ENCODE data around the gene MKLN1.
A peak's percentile ranks its signal among the peaks of the same experiment; 100 is the strongest.

MKLN1 gene

GRCh38 chr7:131352032-131352431 is 24.4 kb downstream of the MKLN1 start:
- no peaks in the 10 kb centered on the region for H3K27me3 Mint-ChIP-seq
- H3K9me3 Mint-ChIP-seq: no peaks in the 10 kb centered on the region
- DNase-seq (ENCODE audit: low spot score in 2 of 2): no peak
- peaks cover 27% of the 10 kb centered on the region for H3K4me1 Mint-ChIP-seq
- ATAC-seq (ENCODE audit: low read depth): no peak
- no peak overlapping the region for H3K27ac Mint-ChIP-seq
- no peak overlapping the region for H3K4me3 Mint-ChIP-seq
- peaks cover 9% of the 10 kb centered on the region for H3K36me3 Mint-ChIP-seq

- peaks cover 8% of the 10 kb centered on the region for H3K36me3 Mint-ChIP-seq
- ATAC-seq (ENCODE audit: low read depth) (no peak), DNase-seq (ENCODE audit: low spot score in 2 of 2) (no peak)
- H3K4me3 Mint-ChIP-seq: no peak overlapping the region
- H3K4me1 Mint-ChIP-seq: peaks cover 39% of the 10 kb centered on the region
- H3K27ac Mint-ChIP-seq: no peak overlapping the region
- H3K9me3 Mint-ChIP-seq: no peaks in the 10 kb centered on the region
- no peaks in the 10 kb centered on the region for H3K27me3 Mint-ChIP-seq
Measured at GRCh38 chr7:131354390-131354789, 26.7 kb downstream of the MKLN1 start.

GRCh38 chr7:131355917-131356777 is 28.5 kb downstream of the MKLN1 start:
- H3K9me3 Mint-ChIP-seq: no peaks in the 10 kb centered on the region
- DNase-seq (ENCODE audit: low spot score in 2 of 2) (no peak), ATAC-seq (ENCODE audit: low read depth) (no peak)
- no peaks in the 10 kb centered on the region for H3K27me3 Mint-ChIP-seq
- peaks cover 4% of the 10 kb centered on the region for H3K36me3 Mint-ChIP-seq
- peaks cover 45% of the 10 kb centered on the region for H3K4me1 Mint-ChIP-seq
- H3K4me3 Mint-ChIP-seq: no peak overlapping the region
- no peak overlapping the region for H3K27ac Mint-ChIP-seq

- no peak for DNase-seq (ENCODE audit: low spot score in 2 of 2)
- Mint-ChIP-seq H3K4me3 (no peak overlapping the region), H3K9me3 (no peaks in the 10 kb centered on the region), H3K27ac (peak overlapping the region; percentile 19), H3K4me1 (peaks cover 48% of the 10 kb centered on the region), H3K27me3 (no peaks in the 10 kb centered on the region), H3K36me3 (peaks cover 4% of the 10 kb centered on the region)
- ATAC-seq (ENCODE audit: low read depth): no peak
Measured at GRCh38 chr7:131357282-131357880, 29.7 kb downstream of the MKLN1 start.

GRCh38 chr7:131358636-131359035 is 31.0 kb downstream of the MKLN1 start:
- Mint-ChIP-seq H3K4me3 (no peak overlapping the region), H3K4me1 (peaks cover 42% of the 10 kb centered on the region), H3K27me3 (no peaks in the 10 kb centered on the region), H3K36me3 (peaks cover 2% of the 10 kb centered on the region), H3K27ac (no peak overlapping the region), H3K9me3 (no peaks in the 10 kb centered on the region)
- no peak for DNase-seq (ENCODE audit: low spot score in 2 of 2)
- ATAC-seq (ENCODE audit: low read depth): peak; percentile 27

GRCh38 chr7:131359136-131359776 is 31.6 kb downstream of the MKLN1 start:
- ATAC-seq (ENCODE audit: low read depth): no peak
- Mint-ChIP-seq H3K27ac (no peak overlapping the region), H3K4me3 (peak overlapping the region; percentile 7)

GRCh38 chr7:131363719-131364118 is 36.0 kb downstream of the MKLN1 start:
- ATAC-seq (ENCODE audit: low read depth) (no peak), DNase-seq (ENCODE audit: low spot score in 2 of 2) (no peak)
- Mint-ChIP-seq H3K4me1 (peaks cover 49% of the 10 kb centered on the region), H3K27ac (no peak overlapping the region), H3K36me3 (peaks cover 12% of the 10 kb centered on the region), H3K9me3 (no peaks in the 10 kb centered on the region), H3K27me3 (no peaks in the 10 kb centered on the region), H3K4me3 (no peak overlapping the region)

More at GRCh38 chr7:131359136-131359776, 31.6 kb downstream of the MKLN1 start:
- no peaks in the 10 kb centered on the region for H3K27me3 Mint-ChIP-seq
- DNase-seq (ENCODE audit: low spot score in 2 of 2): no peak
- peaks cover 2% of the 10 kb centered on the region for H3K36me3 Mint-ChIP-seq
- H3K4me1 Mint-ChIP-seq: peaks cover 41% of the 10 kb centered on the region
- H3K9me3 Mint-ChIP-seq: no peaks in the 10 kb centered on the region

GRCh38 chr7:131364767-131365344 is 37.2 kb downstream of the MKLN1 start:
- ATAC-seq (ENCODE audit: low read depth): no peak
- H3K36me3 Mint-ChIP-seq: peaks cover 12% of the 10 kb centered on the region

GRCh38 chr7:131365838-131366237 is 38.2 kb downstream of the MKLN1 start:
- H3K4me1 Mint-ChIP-seq: peaks cover 41% of the 10 kb centered on the region
- H3K36me3 Mint-ChIP-seq: peaks cover 12% of the 10 kb centered on the region
- DNase-seq (ENCODE audit: low spot score in 2 of 2) (no peak), ATAC-seq (ENCODE audit: low read depth) (no peak)
- no peaks in the 10 kb centered on the region for H3K9me3 Mint-ChIP-seq
- H3K27ac Mint-ChIP-seq: no peak overlapping the region
- H3K27me3 Mint-ChIP-seq: no peaks in the 10 kb centered on the region
- no peak overlapping the region for H3K4me3 Mint-ChIP-seq

More at GRCh38 chr7:131364767-131365344, 37.2 kb downstream of the MKLN1 start:
- no peak overlapping the region for H3K4me3 Mint-ChIP-seq
- H3K27me3 Mint-ChIP-seq: no peaks in the 10 kb centered on the region
- H3K4me1 Mint-ChIP-seq: peaks cover 44% of the 10 kb centered on the region
- DNase-seq (ENCODE audit: low spot score in 2 of 2): no peak
- no peaks in the 10 kb centered on the region for H3K9me3 Mint-ChIP-seq
- no peak overlapping the region for H3K27ac Mint-ChIP-seq

GRCh38 chr7:131369354-131369753 is 41.7 kb downstream of the MKLN1 start:
- ATAC-seq (ENCODE audit: low read depth) (no peak), DNase-seq (ENCODE audit: low spot score in 2 of 2) (no peak)
- no peak overlapping the region for H3K27ac Mint-ChIP-seq
- H3K9me3 Mint-ChIP-seq: no peaks in the 10 kb centered on the region
- H3K4me3 Mint-ChIP-seq: no peak overlapping the region
- peaks cover 44% of the 10 kb centered on the region for H3K4me1 Mint-ChIP-seq
- H3K36me3 Mint-ChIP-seq: peaks cover 12% of the 10 kb centered on the region
- H3K27me3 Mint-ChIP-seq: no peaks in the 10 kb centered on the region

- Mint-ChIP-seq H3K9me3 (no peaks in the 10 kb centered on the region), H3K27ac (no peak overlapping the region), H3K27me3 (no peaks in the 10 kb centered on the region), H3K36me3 (peaks cover 4% of the 10 kb centered on the region), H3K4me3 (no peak overlapping the region), H3K4me1 (peaks cover 34% of the 10 kb centered on the region)
- ATAC-seq (ENCODE audit: low read depth) (peak; percentile 85), DNase-seq (ENCODE audit: low spot score in 2 of 2) (peak in 1 of 2 donors; percentile 5)
Measured at GRCh38 chr7:131370523-131370968, 42.9 kb downstream of the MKLN1 start.

GRCh38 chr7:131371411-131371810 is 43.7 kb downstream of the MKLN1 start:
- Mint-ChIP-seq H3K27ac (no peak overlapping the region), H3K4me1 (peaks cover 30% of the 10 kb centered on the region), H3K9me3 (no peaks in the 10 kb centered on the region), H3K27me3 (no peaks in the 10 kb centered on the region), H3K4me3 (no peak overlapping the region), H3K36me3 (peaks cover 2% of the 10 kb centered on the region)
- ATAC-seq (ENCODE audit: low read depth) (no peak), DNase-seq (ENCODE audit: low spot score in 2 of 2) (no peak)

GRCh38 chr7:131372554-131372953 is 44.9 kb downstream of the MKLN1 start:
- Mint-ChIP-seq H3K9me3 (no peaks in the 10 kb centered on the region), H3K27ac (no peak overlapping the region), H3K36me3 (peaks cover 7% of the 10 kb centered on the region), H3K4me1 (peaks cover 28% of the 10 kb centered on the region), H3K27me3 (no peaks in the 10 kb centered on the region), H3K4me3 (no peak overlapping the region)
- no peak for DNase-seq (ENCODE audit: low spot score in 2 of 2)
- ATAC-seq (ENCODE audit: low read depth): no peak

GRCh38 chr7:131374821-131375220 is 47.1 kb downstream of the MKLN1 start:
- Mint-ChIP-seq H3K36me3 (peaks cover 8% of the 10 kb centered on the region), H3K4me1 (peaks cover 18% of the 10 kb centered on the region)

More at GRCh38 chr7:131374821-131375220, 47.1 kb downstream of the MKLN1 start:
- ATAC-seq (ENCODE audit: low read depth) (no peak), DNase-seq (ENCODE audit: low spot score in 2 of 2) (no peak)
- H3K27me3 Mint-ChIP-seq: no peaks in the 10 kb centered on the region
- no peaks in the 10 kb centered on the region for H3K9me3 Mint-ChIP-seq
- no peak overlapping the region for H3K4me3 Mint-ChIP-seq
- no peak overlapping the region for H3K27ac Mint-ChIP-seq

Data from memory B cell (primary cell).